Neural crest cell (in vitro differentiated cells): Measurements from ENCODE around the gene LGALS16. TPM values are rescaled to one million over a fixed set of nuclear protein-coding genes. Genes with fewer than 3 reads are reported as not detected.
"Not testable (repeated sequence)": the region's sequence is repeated elsewhere in the genome, so short reads cannot be mapped to it uniquely, and the experiment has no call there.

ENCODE experiments used
- DNase-seq: peaks from one replicate; pipeline ENCODE4 v3.0.0; 2021; ENCODE audit warnings: low read depth, mixed read lengths, low spot score
- H3K27ac Mint-ChIP-seq: one replicate; pipeline ENCODE4 v1.8.0; 2021; ENCODE audit warnings: mild to moderate bottlenecking, mixed read lengths; ENCODE audit not compliant: unreplicated experiment
- H3K27me3 Mint-ChIP-seq: 2 replicates; pipeline ENCODE4 v1.8.0; 2021; ENCODE audit warnings: low read depth, mild to moderate bottlenecking, mixed read lengths
- H3K36me3 Mint-ChIP-seq: 2 replicates; pipeline ENCODE4 v1.8.0; 2021; ENCODE audit warnings: low read depth, mild to moderate bottlenecking, mixed read lengths
- H3K4me1 Mint-ChIP-seq: 2 replicates; pipeline ENCODE4 v1.8.0; 2021; ENCODE audit warnings: mixed read lengths
- H3K4me3 Mint-ChIP-seq: one replicate; pipeline ENCODE4 v1.8.0; 2021; ENCODE audit warnings: mild to moderate bottlenecking, mixed read lengths
- H3K9me3 Mint-ChIP-seq: 2 replicates; pipeline ENCODE4 v1.8.0; 2021; ENCODE audit warnings: mixed read lengths
- CTCF ChIP-seq: fragments of 200-600 bp; sonication (generic); conservative IDR thresholded peaks from 2 replicates; pipeline ENCODE4 v1.5.0; 2021; ENCODE audit warnings: antibody characterized with exemption, mild to moderate bottlenecking
- long read RNA-seq: library from polyadenylated mRNA; unstranded; transcript quantifications from one replicate; pipeline ENCODE4 v2.0.0, GENCODE V29; 2020
- total RNA-seq: library from RNA; stranded (reverse); gene quantifications from 2 replicates; pipeline ENCODE4 v1.2.1, GENCODE V29; 2021

The LGALS16 gene
- total RNA-seq = not detected in 2 replicates
- long read RNA-seq = 0 reads

- Mint-ChIP-seq H3K27me3 (peaks cover 98% of the 10 kb centered on the region), H3K4me1 (no peaks in the 10 kb centered on the region)
Observed at GRCh38 chr19:39655613-39656012, at the start of gene LGALS16. Gene LGALS16, plus strand, starts transcription at chr19:39655913. Its CDS starts 49 bp downstream, at chr19:39655962.

GRCh38 chr19:39607021-39607420 is 48.7 kb upstream of the LGALS16 start:
- Mint-ChIP-seq H3K27me3 (peaks cover 62% of the 10 kb centered on the region), H3K4me1 (no peaks in the 10 kb centered on the region), H3K27ac (no peak overlapping the region), H3K9me3 (peaks cover 1% of the 10 kb centered on the region), H3K36me3 (no peaks in the 10 kb centered on the region), H3K4me3 (no peak overlapping the region)
- no peak for TF ChIP-seq CTCF
- DNase-seq = no peak

More at GRCh38 chr19:39655613-39656012, at the start of gene LGALS16:
- no peaks in the 10 kb centered on the region for H3K36me3 Mint-ChIP-seq
- no peak for DNase-seq
- H3K9me3 Mint-ChIP-seq = no peaks in the 10 kb centered on the region
- H3K27ac Mint-ChIP-seq = no peak within 1 kb of the TSS
- TF ChIP-seq CTCF = no peak
- no peak within 1 kb of the TSS for H3K4me3 Mint-ChIP-seq

DNA sequence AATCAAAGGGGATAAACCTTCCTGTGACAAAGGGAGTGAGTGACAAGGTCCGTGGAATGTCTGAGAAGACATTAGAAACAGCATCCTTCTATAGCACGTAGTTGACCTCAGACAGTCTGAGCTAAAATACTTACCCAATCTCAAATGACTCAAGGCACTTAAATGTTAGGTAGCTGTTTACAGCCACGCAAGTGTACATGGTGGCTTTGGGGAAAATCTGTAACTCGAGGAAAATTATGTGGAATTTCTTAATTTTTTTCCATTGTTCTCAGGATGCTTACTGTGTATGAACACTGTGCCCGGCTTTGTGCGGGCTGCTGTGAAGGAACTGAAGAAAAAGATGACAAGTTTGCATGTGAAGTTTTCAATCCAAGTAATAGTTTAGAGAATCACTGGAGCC is 48.2 kb upstream of the LGALS16 start:
- Mint-ChIP-seq H3K27me3 (peaks cover 64% of the 10 kb centered on the region), H3K27ac (no peak overlapping the region), H3K36me3 (no peaks in the 10 kb centered on the region), H3K4me3 (no peak overlapping the region), H3K9me3 (peaks cover 2% of the 10 kb centered on the region), H3K4me1 (no peaks in the 10 kb centered on the region)
- TF ChIP-seq CTCF = no peak
- DNase-seq = no peak

DNA sequence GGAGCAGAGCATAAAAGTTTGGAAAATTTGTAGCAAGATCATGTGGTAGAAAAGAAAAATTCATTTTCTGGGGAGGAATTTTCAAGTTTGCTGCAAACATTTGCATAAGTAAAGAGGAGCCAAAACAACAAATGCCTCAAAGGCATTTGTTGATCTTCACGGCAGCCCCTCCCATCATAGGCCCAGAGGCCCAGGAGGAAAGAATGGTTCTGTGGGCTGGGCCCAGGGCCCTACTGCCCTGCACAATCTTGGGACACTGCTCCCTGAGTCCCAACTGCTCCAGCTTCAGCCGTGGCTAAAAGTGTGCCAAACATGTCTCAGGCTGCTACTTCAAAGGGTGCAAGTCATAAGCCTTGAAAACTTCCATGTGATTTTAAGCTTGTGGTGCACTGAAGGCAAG is 42.1 kb upstream of the LGALS16 start:
- H3K36me3 Mint-ChIP-seq = no peaks in the 10 kb centered on the region
- H3K9me3 Mint-ChIP-seq = peaks cover 10% of the 10 kb centered on the region
- no peak overlapping the region for H3K27ac Mint-ChIP-seq
- DNase-seq = no peak
- TF ChIP-seq CTCF = no peak
- H3K4me1 Mint-ChIP-seq = no peaks in the 10 kb centered on the region
- H3K27me3 Mint-ChIP-seq = peaks cover 52% of the 10 kb centered on the region
- no peak overlapping the region for H3K4me3 Mint-ChIP-seq

DNA sequence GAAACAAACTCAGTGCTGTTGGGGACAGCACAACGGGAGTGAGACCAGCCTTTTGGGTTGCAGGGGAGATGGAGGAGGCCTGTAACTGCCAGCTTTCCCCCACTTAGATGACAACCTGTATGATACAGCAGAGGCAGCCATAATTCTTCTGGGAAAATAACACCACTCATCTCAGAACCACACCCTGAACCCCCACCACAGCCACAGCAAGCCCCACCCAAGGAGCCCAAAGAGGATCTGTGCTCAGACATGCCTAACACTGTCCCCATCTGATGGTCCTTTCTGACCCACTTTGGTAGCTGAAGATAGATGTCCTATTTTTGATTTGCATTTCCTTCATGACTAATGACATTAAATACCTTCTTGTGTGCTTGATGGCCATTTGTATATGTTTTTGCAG is 38.0 kb upstream of the LGALS16 start:
- Mint-ChIP-seq H3K27ac (no peak overlapping the region), H3K4me3 (no peak overlapping the region), H3K9me3 (peaks cover 8% of the 10 kb centered on the region), H3K4me1 (no peaks in the 10 kb centered on the region), H3K36me3 (no peaks in the 10 kb centered on the region), H3K27me3 (peaks cover 78% of the 10 kb centered on the region)
- TF ChIP-seq CTCF = no peak
- no peak for DNase-seq

- H3K27ac Mint-ChIP-seq = no peak overlapping the region
Observed at GRCh38 chr19:39623946-39624345, 31.8 kb upstream of the LGALS16 start.

GRCh38 chr19:39627631-39628030 is 28.1 kb upstream of the LGALS16 start:
- H3K27me3 Mint-ChIP-seq = peaks cover 65% of the 10 kb centered on the region
- not testable (repeated sequence) for H3K4me1 Mint-ChIP-seq, DNase-seq, H3K9me3 Mint-ChIP-seq, H3K4me3 Mint-ChIP-seq, H3K36me3 Mint-ChIP-seq, H3K27ac Mint-ChIP-seq

More at GRCh38 chr19:39623946-39624345, 31.8 kb upstream of the LGALS16 start:
- no peaks in the 10 kb centered on the region for H3K4me1 Mint-ChIP-seq
- no peak overlapping the region for H3K4me3 Mint-ChIP-seq
- H3K9me3 Mint-ChIP-seq = no peaks in the 10 kb centered on the region
- no peaks in the 10 kb centered on the region for H3K36me3 Mint-ChIP-seq
- H3K27me3 Mint-ChIP-seq = peaks cover 85% of the 10 kb centered on the region
- no peak for DNase-seq
- TF ChIP-seq CTCF = no peak
